ENCODE data around the gene LRFN4. TPM values are rescaled to one million over a fixed set of nuclear protein-coding genes. Genes with fewer than 3 reads are reported as not detected.

LRFN4 gene
- total and polyA plus RNA-seq, 2 of the 8 experiments (the other 6 are each of a cell fraction or from before 2014, with no cell fraction given), result 49.8 to 64.3 TPM

DNA sequence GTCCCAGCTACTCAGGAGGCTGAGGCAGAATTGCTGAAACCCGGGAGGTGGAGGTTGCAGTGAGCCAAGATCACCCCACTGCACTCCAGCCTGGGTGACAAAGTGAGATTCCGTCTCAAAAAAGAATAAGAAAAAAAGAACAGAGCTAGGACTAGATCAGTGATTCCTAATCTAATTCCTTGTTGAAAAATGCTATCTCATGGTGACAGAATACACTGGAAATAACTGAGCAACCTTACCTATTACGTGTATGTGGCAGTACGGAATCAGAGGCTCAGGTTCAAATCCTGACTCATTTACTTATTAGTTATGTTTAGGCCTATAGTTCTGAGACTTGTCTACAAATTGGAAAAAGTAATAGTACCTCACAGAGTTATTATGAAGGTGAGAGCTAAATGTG, 33.2 kb upstream of the LRFN4 start:
- H3K4me3 ChIP-seq (ENCODE audit: extremely low read depth in 1 of 4, insufficient read depth in 2 of 4, low read depth in 3 of 4, low read length in 4 of 4), result no peak overlapping the region
- FAIRE-seq, result no peak
- H3K23me2 ChIP-seq (ENCODE audit: low read depth, low read length), result no peaks in the 10 kb centered on the region
- 97% methylated on average over 4 of the region's 4 CpGs; no CpG with 5 or more reads in 1 of the 2 experiments for WGBS, 2 experiments (ENCODE audit: extremely low coverage in 1 of 2, insufficient coverage in 1 of 2, insufficient read length in 1 of 2, insufficient replicate concordance in 2 of 2, low coverage in 1 of 2, low lambda C conversion rate in 2 of 2, missing lambda C conversion rate in 1 of 2)
- no peak overlapping the region for H2BK20ac ChIP-seq (ENCODE audit: low read length)
- H2BK120ac ChIP-seq (replicated peaks; ENCODE audit: low read depth, low read length), result no peak overlapping the region
- no peak overlapping the region for H3K4ac ChIP-seq (replicated peaks; ENCODE audit: insufficient read length, low read depth, low read length)
- no peak for DNase-seq (ENCODE audit: low read depth in 1 of 2, low spot score in 2 of 2)
- no peaks in the 10 kb centered on the region for H3K79me1 ChIP-seq (ENCODE audit: low read depth, low read length)
- H2AFZ ChIP-seq (ENCODE audit: low read length), result no peak overlapping the region
- H3K36me3 ChIP-seq (ENCODE audit: control insufficient read depth in 2 of 4, insufficient read depth in 4 of 4, low read length in 3 of 4), result peaks cover 0 to 9% (median 4%) of the 10 kb centered on the region in 4 experiments; a peak in 4 of 8 replicates
- no peak overlapping the region for H4K8ac ChIP-seq (ENCODE audit: extremely low read depth, insufficient read depth, low read length)
- no peaks in the 10 kb centered on the region for H3K9me3 ChIP-seq (ENCODE audit: insufficient read depth in 2 of 2, low read depth in 1 of 2, low read length in 1 of 2)
- no peak overlapping the region for H2BK15ac ChIP-seq (ENCODE audit: low read length)
- H3K4me1 ChIP-seq (replicated peaks in 1 of 4; ENCODE audit: control insufficient read depth in 3 of 4, insufficient read depth in 4 of 4, low read length in 3 of 4), result no peaks in the 10 kb centered on the region
- POLR2A ChIA-PET (ENCODE audit: partially characterized antibody), result interaction anchor here (0.8 to 1.1 kb wide), 3 partner anchors 10 to 20 kb away, joined by 3 to 4 read pairs (median 3); no protein-coding TSS in a partner anchor
- no peak overlapping the region for H2AK5ac ChIP-seq (ENCODE audit: low read depth, low read length)
- H4K5ac ChIP-seq (ENCODE audit: insufficient read length, low read depth, low read length), result no peak overlapping the region
- CTCF ChIA-PET (ENCODE audit: partially characterized antibody), result interaction anchor here (0.8 to 1.0 kb wide), 3 partner anchors 11 to 129 kb away, joined by 3 to 7 read pairs (median 4); no protein-coding TSS in a partner anchor
- H3K14ac ChIP-seq (ENCODE audit: insufficient read length), result no peak overlapping the region
- no peak overlapping the region for H2BK5ac ChIP-seq (ENCODE audit: low read depth, low read length)
- no peak overlapping the region for H3K23ac ChIP-seq (ENCODE audit: insufficient read length)
- H3K18ac ChIP-seq (ENCODE audit: extremely low read depth, low read length), result no peak overlapping the region
- no peak overlapping the region for H2BK12ac ChIP-seq (ENCODE audit: low read depth, low read length)
- H3K56ac ChIP-seq (replicated peaks; ENCODE audit: insufficient read length, low read depth, low read length), result no peak overlapping the region
- H4K20me1 ChIP-seq (replicated peaks in 1 of 2; ENCODE audit: control insufficient read depth in 1 of 2, insufficient read depth in 2 of 2, low read length in 2 of 2), result no peaks in the 10 kb centered on the region
- no peak overlapping the region for H4K91ac ChIP-seq (replicated peaks; ENCODE audit: insufficient read length, low read length)
- no peak overlapping the region for H3K9ac ChIP-seq (replicated peaks in 1 of 4; ENCODE audit: extremely low read depth in 1 of 4, low read depth in 3 of 4, low read length in 3 of 4)
- TF ChIP-seq SIN3A (conservative IDR thresholded peaks at IDR 0.05 in 1 of 2, IDR thresholded peaks at IDR 0.05 in 1 of 2; ENCODE audit: low read depth in 1 of 2, low read length in 2 of 2) (no peak), GABPA (IDR thresholded peaks at IDR 0.05; ENCODE audit: borderline replicate concordance, insufficient read depth, low read length) (no peak), BRCA1 (IDR thresholded peaks at IDR 0.05; ENCODE audit: low read depth, low read length) (no peak), YY1 (IDR thresholded peaks at IDR 0.05; ENCODE audit: low read depth, low read length) (no peak), RFX5 (IDR thresholded peaks at IDR 0.05; ENCODE audit: borderline replicate concordance, low read depth, low read length) (no peak), KDM1A (IDR thresholded peaks at IDR 0.05; ENCODE audit: borderline replicate concordance, low read length) (no peak), TEAD4 (IDR thresholded peaks at IDR 0.05; ENCODE audit: low read depth, low read length) (no peak), SAP30 (IDR thresholded peaks at IDR 0.05; ENCODE audit: insufficient read depth, insufficient replicate concordance, low read length) (no peak), BCL11A (IDR thresholded peaks at IDR 0.05; ENCODE audit: low read depth in 2 of 2, low read length in 2 of 2) (no peak), HDAC2 (IDR thresholded peaks at IDR 0.05; ENCODE audit: borderline replicate concordance in 1 of 2, low read depth in 2 of 2, low read length in 2 of 2) (no peak)
- H3K4me2 ChIP-seq (ENCODE audit: insufficient read depth in 1 of 2, low read depth in 2 of 2, low read length in 2 of 2), result no peak overlapping the region
- H3K27ac ChIP-seq (ENCODE audit: low read depth, low read length), result no peak overlapping the region
- no peaks in the 10 kb centered on the region for H3K27me3 ChIP-seq (replicated peaks in 1 of 4; ENCODE audit: control insufficient read depth in 3 of 4, extremely low read depth in 1 of 4, insufficient read depth in 3 of 4, low read length in 3 of 4)
- no peaks in the 10 kb centered on the region for H3K79me2 ChIP-seq (ENCODE audit: control insufficient read depth in 1 of 2, insufficient read depth in 2 of 2, low read length in 2 of 2)

Measured in H1 (cell line).